ENCODE results near the gene SLC25A10. TPM values are rescaled to one million over a fixed set of nuclear protein-coding genes. Genes with fewer than 3 reads are reported as not detected.

Gene SLC25A10
- total RNA-seq, 1 experiment from 2014 or later, result 30.9 TPM

DNA sequence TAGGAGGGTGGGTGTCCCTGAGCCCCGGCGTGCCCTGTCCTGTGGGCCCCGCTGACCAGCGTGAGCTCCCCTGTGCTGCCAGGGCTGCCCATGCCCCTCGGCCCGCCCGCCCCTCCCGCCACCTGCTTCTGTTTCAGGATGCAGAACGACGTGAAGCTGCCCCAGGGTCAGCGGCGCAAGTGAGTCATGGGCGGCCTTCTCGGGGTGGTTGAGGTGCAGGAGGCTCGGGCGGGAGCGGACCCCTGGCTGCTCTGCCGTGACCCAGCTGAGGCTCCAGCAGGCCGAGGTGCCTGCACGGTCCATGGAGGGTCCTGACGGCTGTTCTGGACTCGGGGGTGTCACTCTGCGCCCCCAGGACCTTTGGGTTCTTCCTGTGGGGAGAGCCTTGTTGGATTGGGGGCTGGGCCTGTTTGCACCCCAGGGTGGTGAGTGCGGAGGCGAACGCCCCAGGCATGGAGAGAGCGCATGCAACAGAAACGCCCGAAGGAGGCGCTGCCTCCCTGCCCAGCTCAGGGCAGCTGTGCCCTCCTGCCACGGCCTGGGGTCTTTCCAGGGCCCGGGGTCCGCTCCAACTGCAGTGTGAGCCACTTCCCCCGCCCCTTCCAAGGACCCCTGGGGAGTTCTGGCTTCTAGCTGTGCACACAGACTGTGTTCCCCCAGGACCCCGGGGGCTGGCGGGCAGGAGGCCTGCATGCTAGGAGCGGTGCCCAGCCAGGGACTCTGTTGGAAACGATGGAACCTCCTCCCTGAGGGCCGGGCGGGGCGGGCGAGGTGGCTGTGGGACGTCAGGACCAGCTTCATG lies 4.0 kb downstream of the SLC25A10 start:
- WGBS (ENCODE audit: extremely low coverage, insufficient read length, low lambda C conversion rate), result no CpG with 5 or more reads among the region's 43 CpGs

More for the DNA sequence above, 4.0 kb downstream of the SLC25A10 start:
- Histone ChIP-seq H3K4me1 (ENCODE audit: insufficient read depth, low read length) (no peaks in the 10 kb centered on the region; the same call in 1 of the 2 replicates), H3K79me2 (ENCODE audit: insufficient read depth, low read length) (no peaks in the 10 kb centered on the region; the same call in 1 of the 2 replicates), H2BK120ac (ENCODE audit: low read depth, low read length, poor library complexity, severe bottlenecking) (no peak overlapping the region), H2BK20ac (ENCODE audit: low read depth, low read length, poor library complexity, severe bottlenecking) (no peak overlapping the region), H3K23me2 (ENCODE audit: insufficient read length, low read depth, low read length, poor library complexity, severe bottlenecking) (peaks cover 12% of the 10 kb centered on the region), H3K23ac (ENCODE audit: insufficient read length, low read depth, low read length) (no peak overlapping the region), H3K9ac (ENCODE audit: extremely low read depth, insufficient read length, low read length) (no peak overlapping the region), H4K20me1 (ENCODE audit: control insufficient read depth, insufficient read depth, insufficient read length) (no peaks in the 10 kb centered on the region), H3K56ac (ENCODE audit: insufficient read length, low read depth, low read length) (no peak overlapping the region), H2AFZ (ENCODE audit: low read length) (no peak overlapping the region), H3K27me3 (ENCODE audit: insufficient read depth, low read length) (no peaks in the 10 kb centered on the region), H4K5ac (ENCODE audit: insufficient read length, low read depth, low read length) (no peak overlapping the region), H4K8ac (replicated peaks; ENCODE audit: insufficient read length, low read depth, low read length) (no peak overlapping the region), H2BK5ac (ENCODE audit: insufficient read length, low read length) (no peak overlapping the region), H3K18ac (ENCODE audit: insufficient read length, low read depth, low read length) (no peak overlapping the region), H2BK15ac (ENCODE audit: low read depth, low read length) (no peak overlapping the region), H2AK5ac (ENCODE audit: insufficient read length, low read length) (no peak overlapping the region), H3K4ac (ENCODE audit: low read depth, low read length) (no peak overlapping the region), H3K79me1 (ENCODE audit: insufficient read depth, low read depth, low read length, poor library complexity, severe bottlenecking) (no peaks in the 10 kb centered on the region), H3K27ac (ENCODE audit: insufficient read length, low read depth, low read length) (no peak overlapping the region), H3K9me3 (ENCODE audit: control insufficient read depth, low read depth, low read length) (no peaks in the 10 kb centered on the region), H4K91ac (ENCODE audit: insufficient read length, low read depth, low read length) (no peak overlapping the region), H3K14ac (ENCODE audit: insufficient read depth, low read length) (no peak overlapping the region), H3K4me2 (ENCODE audit: insufficient read depth, insufficient read length, low read length) (no peak overlapping the region), H2BK12ac (ENCODE audit: insufficient read length, low read depth, low read length) (no peak overlapping the region), H3T11ph (ENCODE audit: low read length) (no peak overlapping the region)
- no peak for DNase-seq
- H3K4me3 Mint-ChIP-seq, result no peak overlapping the region
- no peaks in the 10 kb centered on the region; a peak in 1 of 5 replicates for H3K9me3 Mint-ChIP-seq
- peaks cover 8 to 16% of the 10 kb centered on the region in 2 experiments for H3K4me1 Mint-ChIP-seq
- H3K36me3 Mint-ChIP-seq (ENCODE audit: insufficient read depth in 1 of 3, low read depth in 3 of 3), result peaks cover 6 to 19% (median 14%) of the 10 kb centered on the region in 3 experiments
- H3K27ac Mint-ChIP-seq, result no peak overlapping the region
- H3K27me3 Mint-ChIP-seq (ENCODE audit: low read depth), result no peaks in the 10 kb centered on the region; the same call in 1 of the 2 replicates
- TF ChIP-seq, protein P1, sequence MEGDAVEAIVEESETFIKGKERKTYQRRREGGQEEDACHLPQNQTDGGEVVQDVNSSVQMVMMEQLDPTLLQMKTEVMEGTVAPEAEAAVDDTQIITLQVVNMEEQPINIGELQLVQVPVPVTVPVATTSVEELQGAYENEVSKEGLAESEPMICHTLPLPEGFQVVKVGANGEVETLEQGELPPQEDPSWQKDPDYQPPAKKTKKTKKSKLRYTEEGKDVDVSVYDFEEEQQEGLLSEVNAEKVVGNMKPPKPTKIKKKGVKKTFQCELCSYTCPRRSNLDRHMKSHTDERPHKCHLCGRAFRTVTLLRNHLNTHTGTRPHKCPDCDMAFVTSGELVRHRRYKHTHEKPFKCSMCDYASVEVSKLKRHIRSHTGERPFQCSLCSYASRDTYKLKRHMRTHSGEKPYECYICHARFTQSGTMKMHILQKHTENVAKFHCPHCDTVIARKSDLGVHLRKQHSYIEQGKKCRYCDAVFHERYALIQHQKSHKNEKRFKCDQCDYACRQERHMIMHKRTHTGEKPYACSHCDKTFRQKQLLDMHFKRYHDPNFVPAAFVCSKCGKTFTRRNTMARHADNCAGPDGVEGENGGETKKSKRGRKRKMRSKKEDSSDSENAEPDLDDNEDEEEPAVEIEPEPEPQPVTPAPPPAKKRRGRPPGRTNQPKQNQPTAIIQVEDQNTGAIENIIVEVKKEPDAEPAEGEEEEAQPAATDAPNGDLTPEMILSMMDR (conservative IDR thresholded peaks at IDR 0.05), result peak; percentile 22; the same call in 1 of the 3 replicates
